ENCODE data around the gene DPYSL4. TPM values are rescaled to one million over a fixed set of nuclear protein-coding genes. Genes with fewer than 3 reads are reported as not detected.
"Not testable (repeated sequence)": the region's sequence is repeated elsewhere in the genome, so short reads cannot be mapped to it uniquely, and the experiment has no call there.

DPYSL4 gene
- polyA plus RNA-seq, 3 donors = 0.08 TPM; not detected in 2

DNA sequence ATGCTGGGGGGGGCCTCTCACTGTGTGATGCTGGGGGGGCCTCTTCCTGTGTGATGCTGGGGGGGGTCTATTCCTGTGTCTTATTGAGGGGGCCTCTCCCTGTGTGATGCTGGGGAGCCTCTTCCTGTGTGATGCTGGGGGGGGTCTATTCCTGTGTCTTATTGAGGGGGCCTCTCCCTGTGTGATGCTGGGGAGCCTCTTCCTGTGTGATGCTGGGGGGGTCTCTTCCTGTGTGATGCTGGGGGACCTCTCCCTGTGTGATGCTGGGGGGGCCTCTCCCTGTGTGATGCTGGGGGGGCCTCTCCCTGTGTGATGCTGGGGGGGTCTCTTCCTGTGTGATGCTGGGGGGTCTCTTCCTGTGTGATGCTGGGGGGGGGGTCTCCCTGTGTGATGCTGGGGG lies 26.5 kb upstream of the DPYSL4 start:
- H3K27ac Mint-ChIP-seq; H3K4me2 ChIP-seq (replicated peaks; ENCODE audit: extremely low read depth, low read length, poor library complexity, severe bottlenecking); H3K9me3 ChIP-seq (replicated peaks in 1 of 2; ENCODE audit: control insufficient read depth in 1 of 2, insufficient read depth in 1 of 2, low read length in 2 of 2); H3K27me3 Mint-ChIP-seq (ENCODE audit: low read depth in 3 of 3); H3K79me2 ChIP-seq (ENCODE audit: insufficient read depth, low read length); intact Hi-C loops (cut with micrococcal nuclease); H3K4me3 ChIP-seq (replicated peaks in 1 of 3; ENCODE audit: low read depth in 2 of 3, low read length in 3 of 3); DNase-seq; H3K36me3 Mint-ChIP-seq; H3K4me3 Mint-ChIP-seq; H4K20me1 ChIP-seq (ENCODE audit: insufficient read depth, low read length); H3K27ac ChIP-seq (ENCODE audit: low read depth in 1 of 2, low read length in 2 of 2); H3K9ac ChIP-seq (ENCODE audit: insufficient read depth, low read length, poor library complexity, severe bottlenecking); H3K9me3 Mint-ChIP-seq; H3K36me3 ChIP-seq (replicated peaks in 1 of 2; ENCODE audit: control insufficient read depth in 1 of 2, insufficient read depth in 2 of 2, low read length in 2 of 2); H3K27me3 ChIP-seq (ENCODE audit: control insufficient read depth in 2 of 2, insufficient read depth in 2 of 2, low read length in 2 of 2); H3K4me1 ChIP-seq (ENCODE audit: control insufficient read depth in 1 of 2, insufficient read depth in 2 of 2, low read length in 2 of 2); H2AFZ ChIP-seq (ENCODE audit: insufficient read depth, low read depth, low read length, poor library complexity, severe bottlenecking); H3K4me1 Mint-ChIP-seq: not testable (repeated sequence)

DNA sequence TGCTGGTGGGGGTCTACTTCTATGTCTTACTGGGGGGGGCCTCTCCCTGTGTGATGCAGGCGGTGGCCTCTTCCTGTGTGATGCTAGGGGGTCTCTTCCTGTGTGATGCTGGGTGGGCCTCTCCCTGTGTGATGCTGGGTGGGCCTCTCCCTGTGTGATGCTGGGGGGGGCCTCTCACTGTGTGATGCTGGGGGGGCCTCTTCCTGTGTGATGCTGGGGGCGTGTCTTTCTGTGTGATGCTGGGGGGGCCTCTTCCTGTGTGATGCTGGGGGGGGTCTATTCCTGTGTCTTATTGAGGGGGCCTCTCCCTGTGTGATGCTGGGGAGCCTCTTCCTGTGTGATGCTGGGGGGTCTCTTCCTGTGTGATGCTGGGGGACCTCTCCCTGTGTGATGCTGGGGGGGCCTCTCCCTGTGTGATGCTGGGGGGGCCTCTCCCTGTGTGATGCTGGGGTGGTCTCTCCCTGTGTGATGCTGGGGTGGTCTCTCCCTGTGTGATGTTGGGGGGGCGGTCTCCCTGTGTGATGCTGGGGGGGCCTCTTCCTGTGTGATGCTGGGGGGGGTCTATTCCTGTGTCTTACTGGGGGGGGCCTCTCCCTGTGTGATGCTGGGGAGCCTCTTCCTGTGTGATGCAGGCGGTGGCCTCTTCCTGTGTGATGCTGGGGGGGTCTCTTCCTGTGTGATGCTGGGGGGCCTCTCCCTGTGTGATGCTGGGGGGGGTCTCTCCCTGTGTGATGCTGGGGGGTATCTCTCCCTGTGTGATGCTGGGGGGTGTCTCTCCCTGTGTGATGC lies 25.7 kb upstream of the DPYSL4 start:
- H3K9me3 ChIP-seq (replicated peaks in 1 of 2; ENCODE audit: control insufficient read depth in 1 of 2, insufficient read depth in 1 of 2, low read length in 2 of 2); H3K27ac ChIP-seq (ENCODE audit: low read depth in 1 of 2, low read length in 2 of 2); H3K4me2 ChIP-seq (replicated peaks; ENCODE audit: extremely low read depth, low read length, poor library complexity, severe bottlenecking); H3K27ac Mint-ChIP-seq; H3K27me3 ChIP-seq (ENCODE audit: control insufficient read depth in 2 of 2, insufficient read depth in 2 of 2, low read length in 2 of 2); H3K27me3 Mint-ChIP-seq (ENCODE audit: low read depth in 3 of 3); H3K9ac ChIP-seq (ENCODE audit: insufficient read depth, low read length, poor library complexity, severe bottlenecking); H3K9me3 Mint-ChIP-seq; H2AFZ ChIP-seq (ENCODE audit: insufficient read depth, low read depth, low read length, poor library complexity, severe bottlenecking); H3K36me3 Mint-ChIP-seq; H4K20me1 ChIP-seq (ENCODE audit: insufficient read depth, low read length); H3K4me3 Mint-ChIP-seq; H3K36me3 ChIP-seq (replicated peaks in 1 of 2; ENCODE audit: control insufficient read depth in 1 of 2, insufficient read depth in 2 of 2, low read length in 2 of 2); H3K4me3 ChIP-seq (replicated peaks in 1 of 3; ENCODE audit: low read depth in 2 of 3, low read length in 3 of 3); H3K79me2 ChIP-seq (ENCODE audit: insufficient read depth, low read length); H3K4me1 ChIP-seq (ENCODE audit: control insufficient read depth in 1 of 2, insufficient read depth in 2 of 2, low read length in 2 of 2); H3K4me1 Mint-ChIP-seq; DNase-seq; intact Hi-C loops (cut with micrococcal nuclease): not testable (repeated sequence)
- no CpG with 5 or more reads among the region's 4 CpGs for WGBS (ENCODE audit: insufficient coverage)

- peaks cover 0 to 5% of the 10 kb centered on the region in 2 donors for H3K9me3 ChIP-seq (replicated peaks in 1 of 2; ENCODE audit: control insufficient read depth in 1 of 2, insufficient read depth in 1 of 2, low read length in 2 of 2)
- intact Hi-C loops (cut with micrococcal nuclease) = no loop called here
- Mint-ChIP-seq H3K27ac (no peak overlapping the region), H3K4me1 (no peaks in the 10 kb centered on the region), H3K9me3 (peaks cover 0 to 7% (median 3%) of the 10 kb centered on the region in 7 donors), H3K36me3 (no peaks in the 10 kb centered on the region), H3K4me3 (no peak overlapping the region), H3K27me3 (ENCODE audit: low read depth in 3 of 3) (peaks cover 9% of the 10 kb centered on the region in 3 donors)
- no peak for TF ChIP-seq CTCF (IDR thresholded peaks at IDR 0.05)
- no peak overlapping the region for H3K4me2 ChIP-seq (replicated peaks; ENCODE audit: extremely low read depth, low read length, poor library complexity, severe bottlenecking)
- H3K27me3 ChIP-seq (ENCODE audit: control insufficient read depth in 2 of 2, insufficient read depth in 2 of 2, low read length in 2 of 2) = peaks cover 0 to 5% of the 10 kb centered on the region in 2 donors
- no peak overlapping the region for H3K9ac ChIP-seq (ENCODE audit: insufficient read depth, low read length, poor library complexity, severe bottlenecking)
- no peaks in the 10 kb centered on the region for H3K36me3 ChIP-seq (replicated peaks in 1 of 2; ENCODE audit: control insufficient read depth in 1 of 2, insufficient read depth in 2 of 2, low read length in 2 of 2)
- H3K27ac ChIP-seq (ENCODE audit: low read depth in 1 of 2, low read length in 2 of 2) = no peak overlapping the region
- WGBS (ENCODE audit: insufficient coverage) = 48% methylated on average over 3 of the region's 12 CpGs
- no peaks in the 10 kb centered on the region for H3K79me2 ChIP-seq (ENCODE audit: insufficient read depth, low read length)
- no peaks in the 10 kb centered on the region for H4K20me1 ChIP-seq (ENCODE audit: insufficient read depth, low read length)
- DNase-seq = no peak
- H3K4me1 ChIP-seq (ENCODE audit: control insufficient read depth in 1 of 2, insufficient read depth in 2 of 2, low read length in 2 of 2) = no peaks in the 10 kb centered on the region
- no peak overlapping the region for H3K4me3 ChIP-seq (replicated peaks in 1 of 3; ENCODE audit: low read depth in 2 of 3, low read length in 3 of 3)
- no peak overlapping the region for H2AFZ ChIP-seq (ENCODE audit: insufficient read depth, low read depth, low read length, poor library complexity, severe bottlenecking)
Measured at GRCh38 chr10:132162021-132162531, 24.7 kb upstream of the DPYSL4 start.
